NCI-H1694 treated with DMSO at 0.1 percent for 48 hours (cell line): ENCODE measurements around the gene VOPP1.
"Not testable (repeated sequence)": the region's sequence is repeated elsewhere in the genome, so short reads cannot be mapped to it uniquely, and the experiment has no call there.

Source experiments
- DNase-seq: peaks from one replicate; lab custom pipeline; 2025; lab: John Stamatoyannopoulos, UW

The VOPP1 gene

GRCh38 chr7:55488216-55488615 lies 84.1 kb downstream of the VOPP1 start:
- no peak for DNase-seq

GRCh38 chr7:55486991-55487390 lies 85.3 kb downstream of the VOPP1 start:
- no peak for DNase-seq

- DNase-seq = no peak
Measured at GRCh38 chr7:55486192-55486590, 86.1 kb downstream of the VOPP1 start.

- no peak for DNase-seq
Measured at GRCh38 chr7:55485501-55486191, 86.7 kb downstream of the VOPP1 start.

GRCh38 chr7:55484834-55485233 lies 87.5 kb downstream of the VOPP1 start:
- no peak for DNase-seq

GRCh38 chr7:55484241-55484640 lies 88.1 kb downstream of the VOPP1 start:
- DNase-seq = no peak

- DNase-seq = no peak
Measured at GRCh38 chr7:55483046-55483445, 89.3 kb downstream of the VOPP1 start.

GRCh38 chr7:55481155-55481554 lies 91.1 kb downstream of the VOPP1 start:
- DNase-seq = no peak

GRCh38 chr7:55478700-55479099 lies 93.6 kb downstream of the VOPP1 start:
- DNase-seq = no peak

GRCh38 chr7:55477781-55478374 lies 94.4 kb downstream of the VOPP1 start:
- no peak for DNase-seq

GRCh38 chr7:55476852-55477780 lies 95.2 kb downstream of the VOPP1 start:
- no peak for DNase-seq

GRCh38 chr7:55475855-55476803 lies 96.2 kb downstream of the VOPP1 start:
- DNase-seq = no peak

GRCh38 chr7:55474944-55475854 lies 97.1 kb downstream of the VOPP1 start:
- DNase-seq = no peak

- no peak for DNase-seq
Measured at GRCh38 chr7:55473932-55474331, 98.4 kb downstream of the VOPP1 start.

GRCh38 chr7:55472928-55473725 lies 99.2 kb downstream of the VOPP1 start:
- no peak for DNase-seq

GRCh38 chr7:55472406-55472805 lies 99.9 kb downstream of the VOPP1 start:
- DNase-seq = not testable (repeated sequence)

- not testable (repeated sequence) for DNase-seq
Measured at GRCh38 chr7:55471594-55471993, 100.7 kb downstream of the VOPP1 start.

- DNase-seq = no peak
Measured at GRCh38 chr7:55470261-55470660, 102.0 kb downstream of the VOPP1 start.

- no peak for DNase-seq
Measured at GRCh38 chr7:55469721-55470120, 102.6 kb downstream of the VOPP1 start.

GRCh38 chr7:55469271-55469681 lies 103.0 kb downstream of the VOPP1 start:
- no peak for DNase-seq
